Stomach (tissue), 4 donors: ENCODE data around the gene CAPN3.

ENCODE experiments used
- CTCF ChIP-seq, 7 experiments: fragments of 450-650 bp in 4 of 7; fragments of 200-600 bp in 3 of 7; sonication (generic) in 3 of 7; IDR thresholded peaks; one replicate each; pipeline ENCODE4 v1.5.1; 2016 to 2019; ENCODE audit warnings: antibody characterized with exemption in 7 of 7, control low read depth in 2 of 7, mild to moderate bottlenecking in 1 of 7
- POLR2A ChIP-seq, 4 donors: fragments of 450-650 bp; IDR thresholded peaks; one replicate each; pipeline ENCODE4 v1.6.1; 2016; ENCODE audit warnings: antibody characterized with exemption in 4 of 4, control low read depth in 2 of 4, mild to moderate bottlenecking in 1 of 4, moderate library complexity in 1 of 4

GRCh38 chr15:42394106-42394505 lies 34.8 kb downstream of the CAPN3 start:
- TF ChIP-seq POLR2A (IDR thresholded peaks at IDR 0.05): no peak
- no peak for TF ChIP-seq CTCF (IDR thresholded peaks at IDR 0.05)
